ENCODE results near the gene GPRIN3. TPM values are rescaled to one million over a fixed set of nuclear protein-coding genes. Genes with fewer than 3 reads are reported as not detected.

Gene GPRIN3
- total and polyA plus RNA-seq, 10 of the 15 experiments (the other 5 are each of a cell fraction or from before 2014, with no cell fraction given), result under 0.01 to 0.05 (median 0.01) TPM; not detected in 6

DNA sequence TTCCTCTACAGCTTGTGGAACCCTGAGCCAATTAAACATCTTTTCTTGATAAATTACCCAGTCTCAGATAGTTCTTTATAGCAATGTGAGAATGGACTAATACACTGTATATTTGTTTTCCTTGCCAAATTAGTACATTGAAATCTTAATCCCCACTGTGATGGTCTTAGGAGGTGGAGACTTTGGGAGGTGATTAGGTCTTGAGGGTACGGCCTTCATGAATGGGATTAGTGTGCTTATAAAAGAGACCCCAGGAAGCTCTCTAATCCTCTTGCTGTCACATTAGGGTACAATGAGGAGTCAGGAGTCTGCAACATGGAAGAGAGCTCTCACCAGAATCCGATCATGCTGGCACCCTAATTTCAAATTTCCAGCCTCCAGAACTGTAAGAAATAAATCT, 109.7 kb downstream of the GPRIN3 start:
- ChIA-PET POLR2A (no interaction called here), RAD21 (ENCODE audit: unreplicated experiment) (no interaction called here), CTCF (no interaction called here), SMC1A (ENCODE audit: uncharacterized antibody, unreplicated experiment) (no interaction called here)
- ATAC-seq (no peak), FAIRE-seq (no peak), DNase-seq (ENCODE audit: low read depth, low spot score) (no peak)
- no peak overlapping the region for H3K27ac ChIP-seq (ENCODE audit: control insufficient read depth, insufficient read depth)
- no peaks in the 10 kb centered on the region for H3K36me3 ChIP-seq (ENCODE audit: control insufficient read depth in 2 of 2, insufficient read depth in 2 of 2, low read length in 1 of 2)
- H3K4me2 ChIP-seq (ENCODE audit: control insufficient read depth, insufficient read depth), result no peak overlapping the region
- no peaks in the 10 kb centered on the region for H3K9me3 ChIP-seq (replicated peaks; ENCODE audit: control insufficient read depth, insufficient read depth, low read length)
- no peak overlapping the region for H3K9ac ChIP-seq (ENCODE audit: control insufficient read depth, insufficient read depth, low read length)
- H3K4me1 ChIP-seq (ENCODE audit: control insufficient read depth, insufficient read depth, low read length), result no peaks in the 10 kb centered on the region
- H3K4me3 ChIP-seq, result no peak overlapping the region
- H3K27me3 ChIP-seq (replicated peaks in 1 of 2; ENCODE audit: control insufficient read depth in 2 of 2, insufficient read depth in 2 of 2, low read length in 1 of 2), result no peaks in the 10 kb centered on the region
- no peaks in the 10 kb centered on the region for H3K79me2 ChIP-seq (ENCODE audit: control insufficient read depth, insufficient read depth, low read length)
- no TSS peak for BruUV-seq (replicated peaks)
- 74% methylated on average over 2 of the region's 2 CpGs for WGBS (ENCODE audit: insufficient coverage, insufficient replicate concordance, low lambda C conversion rate, missing lambda C conversion rate)
- TF ChIP-seq TCF3 (IDR thresholded peaks at IDR 0.05; ENCODE audit: borderline replicate concordance, insufficient read depth, low read depth, low read length) (no peak), HDAC2 (IDR thresholded peaks at IDR 0.05) (no peak), WRNIP1 (IDR thresholded peaks at IDR 0.05; ENCODE audit: borderline replicate concordance, low read depth, low read length) (no peak), ZNF384 (IDR thresholded peaks at IDR 0.05; ENCODE audit: borderline replicate concordance, low read depth, low read length) (no peak), MEF2B (IDR thresholded peaks at IDR 0.05; ENCODE audit: partially characterized antibody, poor library complexity, severe bottlenecking) (no peak), RFX5 (IDR thresholded peaks at IDR 0.05; ENCODE audit: low read depth, low read length) (no peak), GABPA (IDR thresholded peaks at IDR 0.05; ENCODE audit: low read depth) (no peak), MTA2 (IDR thresholded peaks at IDR 0.05; ENCODE audit: low read depth) (no peak), FOXK2 (IDR thresholded peaks at IDR 0.05) (no peak), SP1 (IDR thresholded peaks at IDR 0.05; ENCODE audit: low read depth, low read length) (no peak), HDAC6 (IDR thresholded peaks at IDR 0.05; ENCODE audit: unreplicated experiment) (no peak), ZNF207 (IDR thresholded peaks at IDR 0.05; ENCODE audit: borderline replicate concordance) (no peak), SRF (IDR thresholded peaks at IDR 0.05; ENCODE audit: low read depth in 2 of 2, low read length in 2 of 2) (no peak)
- TF ChIP-seq, protein P1, sequence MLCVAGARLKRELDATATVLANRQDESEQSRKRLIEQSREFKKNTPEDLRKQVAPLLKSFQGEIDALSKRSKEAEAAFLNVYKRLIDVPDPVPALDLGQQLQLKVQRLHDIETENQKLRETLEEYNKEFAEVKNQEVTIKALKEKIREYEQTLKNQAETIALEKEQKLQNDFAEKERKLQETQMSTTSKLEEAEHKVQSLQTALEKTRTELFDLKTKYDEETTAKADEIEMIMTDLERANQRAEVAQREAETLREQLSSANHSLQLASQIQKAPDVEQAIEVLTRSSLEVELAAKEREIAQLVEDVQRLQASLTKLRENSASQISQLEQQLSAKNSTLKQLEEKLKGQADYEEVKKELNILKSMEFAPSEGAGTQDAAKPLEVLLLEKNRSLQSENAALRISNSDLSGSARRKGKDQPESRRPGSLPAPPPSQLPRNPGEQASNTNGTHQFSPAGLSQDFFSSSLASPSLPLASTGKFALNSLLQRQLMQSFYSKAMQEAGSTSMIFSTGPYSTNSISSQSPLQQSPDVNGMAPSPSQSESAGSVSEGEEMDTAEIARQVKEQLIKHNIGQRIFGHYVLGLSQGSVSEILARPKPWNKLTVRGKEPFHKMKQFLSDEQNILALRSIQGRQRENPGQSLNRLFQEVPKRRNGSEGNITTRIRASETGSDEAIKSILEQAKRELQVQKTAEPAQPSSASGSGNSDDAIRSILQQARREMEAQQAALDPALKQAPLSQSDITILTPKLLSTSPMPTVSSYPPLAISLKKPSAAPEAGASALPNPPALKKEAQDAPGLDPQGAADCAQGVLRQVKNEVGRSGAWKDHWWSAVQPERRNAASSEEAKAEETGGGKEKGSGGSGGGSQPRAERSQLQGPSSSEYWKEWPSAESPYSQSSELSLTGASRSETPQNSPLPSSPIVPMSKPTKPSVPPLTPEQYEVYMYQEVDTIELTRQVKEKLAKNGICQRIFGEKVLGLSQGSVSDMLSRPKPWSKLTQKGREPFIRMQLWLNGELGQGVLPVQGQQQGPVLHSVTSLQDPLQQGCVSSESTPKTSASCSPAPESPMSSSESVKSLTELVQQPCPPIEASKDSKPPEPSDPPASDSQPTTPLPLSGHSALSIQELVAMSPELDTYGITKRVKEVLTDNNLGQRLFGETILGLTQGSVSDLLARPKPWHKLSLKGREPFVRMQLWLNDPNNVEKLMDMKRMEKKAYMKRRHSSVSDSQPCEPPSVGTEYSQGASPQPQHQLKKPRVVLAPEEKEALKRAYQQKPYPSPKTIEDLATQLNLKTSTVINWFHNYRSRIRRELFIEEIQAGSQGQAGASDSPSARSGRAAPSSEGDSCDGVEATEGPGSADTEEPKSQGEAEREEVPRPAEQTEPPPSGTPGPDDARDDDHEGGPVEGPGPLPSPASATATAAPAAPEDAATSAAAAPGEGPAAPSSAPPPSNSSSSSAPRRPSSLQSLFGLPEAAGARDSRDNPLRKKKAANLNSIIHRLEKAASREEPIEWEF (IDR thresholded peaks at IDR 0.05; ENCODE audit: insufficient replicate concordance, low read depth, low read length), result no peak
- TF ChIP-seq, protein P2, sequence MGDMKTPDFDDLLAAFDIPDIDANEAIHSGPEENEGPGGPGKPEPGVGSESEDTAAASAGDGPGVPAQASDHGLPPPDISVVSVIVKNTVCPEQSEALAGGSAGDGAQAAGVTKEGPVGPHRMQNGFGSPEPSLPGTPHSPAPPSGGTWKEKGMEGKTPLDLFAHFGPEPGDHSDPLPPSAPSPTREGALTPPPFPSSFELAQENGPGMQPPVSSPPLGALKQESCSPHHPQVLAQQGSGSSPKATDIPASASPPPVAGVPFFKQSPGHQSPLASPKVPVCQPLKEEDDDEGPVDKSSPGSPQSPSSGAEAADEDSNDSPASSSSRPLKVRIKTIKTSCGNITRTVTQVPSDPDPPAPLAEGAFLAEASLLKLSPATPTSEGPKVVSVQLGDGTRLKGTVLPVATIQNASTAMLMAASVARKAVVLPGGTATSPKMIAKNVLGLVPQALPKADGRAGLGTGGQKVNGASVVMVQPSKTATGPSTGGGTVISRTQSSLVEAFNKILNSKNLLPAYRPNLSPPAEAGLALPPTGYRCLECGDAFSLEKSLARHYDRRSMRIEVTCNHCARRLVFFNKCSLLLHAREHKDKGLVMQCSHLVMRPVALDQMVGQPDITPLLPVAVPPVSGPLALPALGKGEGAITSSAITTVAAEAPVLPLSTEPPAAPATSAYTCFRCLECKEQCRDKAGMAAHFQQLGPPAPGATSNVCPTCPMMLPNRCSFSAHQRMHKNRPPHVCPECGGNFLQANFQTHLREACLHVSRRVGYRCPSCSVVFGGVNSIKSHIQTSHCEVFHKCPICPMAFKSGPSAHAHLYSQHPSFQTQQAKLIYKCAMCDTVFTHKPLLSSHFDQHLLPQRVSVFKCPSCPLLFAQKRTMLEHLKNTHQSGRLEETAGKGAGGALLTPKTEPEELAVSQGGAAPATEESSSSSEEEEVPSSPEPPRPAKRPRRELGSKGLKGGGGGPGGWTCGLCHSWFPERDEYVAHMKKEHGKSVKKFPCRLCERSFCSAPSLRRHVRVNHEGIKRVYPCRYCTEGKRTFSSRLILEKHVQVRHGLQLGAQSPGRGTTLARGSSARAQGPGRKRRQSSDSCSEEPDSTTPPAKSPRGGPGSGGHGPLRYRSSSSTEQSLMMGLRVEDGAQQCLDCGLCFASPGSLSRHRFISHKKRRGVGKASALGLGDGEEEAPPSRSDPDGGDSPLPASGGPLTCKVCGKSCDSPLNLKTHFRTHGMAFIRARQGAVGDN (IDR thresholded peaks at IDR 0.05), result no peak
- intact Hi-C loops (cut with micrococcal nuclease; ENCODE audit: unreplicated experiment), result no loop called here
- no peak overlapping the region for H2AFZ ChIP-seq (ENCODE audit: control insufficient read depth, low read depth, low read length)
- H4K20me1 ChIP-seq (ENCODE audit: control insufficient read depth, insufficient read depth), result no peaks in the 10 kb centered on the region
- in situ Hi-C loops (cut with MboI), result no loop called here
